PC-3 (cell line): ENCODE measurements around the gene SFXN3.

Experiments
- CTCF ChIP-seq: fragments of 300-600 bp; sonication (generic); conservative IDR thresholded peaks from 2 replicates; pipeline ENCODE4 v1.5.1; 2017; ENCODE audit warnings: antibody characterized with exemption, low read depth, mild to moderate bottlenecking, low read length
- EZH2 ChIP-seq: fragments of 300-600 bp; sonication (generic); IDR thresholded peaks from one replicate; pipeline ENCODE4 v1.6.1; 2017; ENCODE audit warnings: antibody characterized with exemption, mild to moderate bottlenecking, low read length; ENCODE audit not compliant: unreplicated experiment

DNA sequence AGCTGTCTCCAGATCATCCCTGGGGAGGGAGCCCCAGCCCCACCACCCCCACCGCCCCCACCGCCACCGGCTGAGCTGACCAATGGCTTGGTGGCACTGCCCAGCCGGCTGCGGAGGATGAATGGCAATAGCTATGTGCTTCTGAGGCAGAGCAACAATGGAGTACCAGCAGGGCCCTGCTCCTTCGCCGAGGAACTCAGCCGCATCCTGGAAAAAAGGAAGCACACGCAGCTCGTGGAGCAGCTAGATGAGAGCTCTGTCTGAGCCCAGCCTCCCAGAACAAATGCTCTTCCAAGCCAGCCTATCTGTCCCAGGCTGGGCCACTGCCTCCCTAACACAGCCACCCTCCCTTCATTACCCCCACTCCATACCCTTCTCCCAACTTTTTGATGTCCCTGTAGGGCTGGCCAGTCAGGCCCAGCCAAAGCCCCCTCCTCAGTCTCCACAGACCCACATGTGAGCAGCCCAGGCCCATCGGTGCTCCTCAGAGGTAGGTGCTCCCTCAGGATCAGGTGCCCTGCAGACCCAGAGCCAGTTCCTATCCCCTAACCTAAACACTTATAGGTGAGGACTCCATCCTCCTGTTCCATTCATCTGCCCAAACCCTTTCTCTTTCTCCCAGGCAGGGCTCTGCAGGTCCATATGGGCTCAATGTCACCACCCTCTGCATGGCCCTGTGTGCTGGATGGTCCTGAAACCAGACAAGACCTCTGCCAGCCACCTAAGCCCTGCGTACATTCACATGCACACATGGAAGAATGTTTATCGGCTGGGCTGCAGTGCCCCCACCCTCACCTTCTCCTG is 47.0 kb upstream of the SFXN3 start:
- no peak for TF ChIP-seq CTCF
- TF ChIP-seq EZH2 = no peak
